IgD-negative memory B cell (primary cell): ENCODE measurements around the gene MVB12B. TPM values are rescaled to one million over a fixed set of nuclear protein-coding genes. Genes with fewer than 3 reads are reported as not detected.
A peak's percentile ranks its signal among the peaks of the same experiment; 100 is the strongest.

ENCODE experiments used
- H3K27ac Mint-ChIP-seq, 3 donors: one replicate each; pipeline ENCODE4 v1.8.0; 2020 to 2022; ENCODE audit warnings: mild to moderate bottlenecking in 3 of 3, mixed read lengths in 3 of 3, moderate library complexity in 1 of 3
- H3K27me3 Mint-ChIP-seq: one replicate; pipeline ENCODE4 v1.8.0; 2021; ENCODE audit warnings: mixed read lengths
- H3K36me3 Mint-ChIP-seq: one replicate; pipeline ENCODE4 v1.8.0; 2020; ENCODE audit warnings: mild to moderate bottlenecking, mixed read lengths
- H3K4me1 Mint-ChIP-seq, 3 donors: one replicate each; pipeline ENCODE4 v1.8.0; 2020 to 2022; ENCODE audit warnings: mixed read lengths in 3 of 3, mild to moderate bottlenecking in 1 of 3
- H3K4me3 Mint-ChIP-seq, 4 donors: one replicate each; pipeline ENCODE4 v1.8.0; 2020 to 2022; ENCODE audit warnings: mild to moderate bottlenecking in 4 of 4, mixed read lengths in 4 of 4, moderate library complexity in 3 of 4
- H3K9me3 Mint-ChIP-seq, 3 donors: one replicate each; pipeline ENCODE4 v1.8.0; 2020 to 2021; ENCODE audit warnings: mixed read lengths in 3 of 3, mild to moderate bottlenecking in 1 of 3
- polyA plus RNA-seq: library from polyadenylated mRNA; unstranded; fragments of 300-500 nt; fragmentation: Illumina TruSeq; gene quantifications from one replicate; pipeline ENCODE4 v1.2.3, GENCODE V29; 2021

The MVB12B gene
- polyA plus RNA-seq, 1 donor from 2014 or later, result 0.93 TPM

DNA sequence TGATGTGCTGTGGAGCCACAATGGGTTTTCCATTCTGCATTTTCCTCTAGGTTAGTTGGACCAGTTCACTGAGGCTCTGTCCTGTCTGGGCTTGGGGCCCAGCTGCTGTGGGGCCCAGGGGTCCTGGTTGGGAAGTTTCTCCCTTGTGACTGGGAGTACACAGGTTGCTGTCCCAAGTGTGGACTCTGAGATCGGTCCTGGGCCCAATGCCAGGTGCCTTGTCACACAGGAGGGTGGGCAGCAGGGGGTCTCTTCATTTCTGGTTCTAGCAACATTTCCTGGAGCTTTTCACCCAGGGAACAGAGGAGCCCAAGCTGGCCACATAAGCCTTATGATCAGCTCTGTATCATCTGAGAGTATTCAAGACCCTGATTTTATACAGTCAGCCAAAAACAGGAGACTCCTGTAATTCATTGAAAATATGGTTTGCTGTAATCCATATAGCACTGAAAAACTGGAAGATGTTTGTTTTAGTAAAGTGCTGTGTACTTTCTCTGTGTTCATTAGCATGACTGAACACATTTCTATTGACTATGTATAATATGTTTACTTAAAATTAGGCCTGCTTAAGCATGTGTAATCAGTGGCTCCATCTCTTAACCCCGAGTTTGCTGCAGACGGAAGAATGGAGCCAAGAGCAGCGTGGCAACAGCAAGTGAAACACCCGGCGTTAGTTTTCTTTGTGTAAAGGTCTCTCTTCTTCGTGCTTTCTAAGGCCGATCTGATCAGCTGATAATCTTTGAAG lies 62.5 kb downstream of the MVB12B start:
- Mint-ChIP-seq H3K27ac (no peak overlapping the region), H3K4me1 (peaks cover 0 to 7% (median 5%) of the 10 kb centered on the region in 3 donors), H3K36me3 (peaks cover 5% of the 10 kb centered on the region), H3K9me3 (no peaks in the 10 kb centered on the region), H3K27me3 (peaks cover 6% of the 10 kb centered on the region), H3K4me3 (no peak overlapping the region)

- no peaks in the 10 kb centered on the region for H3K9me3 Mint-ChIP-seq
- H3K27ac Mint-ChIP-seq, result no peak overlapping the region
- H3K27me3 Mint-ChIP-seq, result peaks cover 6% of the 10 kb centered on the region
- H3K4me3 Mint-ChIP-seq, result no peak overlapping the region
- H3K4me1 Mint-ChIP-seq, result peaks cover 0 to 7% (median 5%) of the 10 kb centered on the region in 3 donors
- peaks cover 6% of the 10 kb centered on the region for H3K36me3 Mint-ChIP-seq
Observed at GRCh38 chr9:126389992-126390391, 63.4 kb downstream of the MVB12B start.

DNA sequence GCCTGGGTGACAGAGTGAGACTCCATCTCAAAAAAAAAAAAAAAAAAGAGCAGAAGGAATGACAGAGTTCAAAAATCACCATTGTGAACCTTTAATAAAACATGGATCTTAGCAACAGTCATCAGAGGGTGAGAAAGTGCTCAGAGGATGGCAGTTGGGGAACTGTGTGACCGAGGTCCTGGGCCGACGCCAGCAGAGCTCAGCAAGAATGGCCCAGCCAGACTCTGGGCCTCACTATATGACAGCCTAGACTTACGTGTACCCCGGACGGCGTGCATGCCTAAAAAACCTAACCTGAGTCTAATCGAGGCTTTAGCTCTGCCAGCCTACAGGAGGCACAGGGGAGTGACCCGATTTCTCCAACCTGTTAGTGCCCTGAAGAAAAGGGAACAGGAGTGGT lies 64.3 kb downstream of the MVB12B start:
- Mint-ChIP-seq H3K4me3 (no peak overlapping the region), H3K4me1 (peaks cover 0 to 7% (median 5%) of the 10 kb centered on the region in 3 donors), H3K36me3 (peaks cover 6% of the 10 kb centered on the region), H3K27me3 (peaks cover 6% of the 10 kb centered on the region), H3K9me3 (no peaks in the 10 kb centered on the region), H3K27ac (peak overlapping the region in 1 of 3 donors; percentile 73)

- Mint-ChIP-seq H3K9me3 (no peaks in the 10 kb centered on the region), H3K4me1 (peaks cover 0 to 8% (median 5%) of the 10 kb centered on the region in 3 donors), H3K27me3 (peaks cover 6% of the 10 kb centered on the region), H3K36me3 (peaks cover 8% of the 10 kb centered on the region), H3K4me3 (no peak overlapping the region), H3K27ac (peak overlapping the region in 1 of 3 donors; percentile 73)
Observed at GRCh38 chr9:126391713-126392661, 65.4 kb downstream of the MVB12B start.

- H3K9me3 Mint-ChIP-seq, result no peaks in the 10 kb centered on the region
- H3K36me3 Mint-ChIP-seq, result peaks cover 8% of the 10 kb centered on the region
- H3K27ac Mint-ChIP-seq, result no peak overlapping the region
- peaks cover 0 to 12% (median 5%) of the 10 kb centered on the region in 3 donors for H3K4me1 Mint-ChIP-seq
- no peak overlapping the region for H3K4me3 Mint-ChIP-seq
- peaks cover 6% of the 10 kb centered on the region for H3K27me3 Mint-ChIP-seq
Observed at GRCh38 chr9:126392662-126393371, 66.2 kb downstream of the MVB12B start.

DNA sequence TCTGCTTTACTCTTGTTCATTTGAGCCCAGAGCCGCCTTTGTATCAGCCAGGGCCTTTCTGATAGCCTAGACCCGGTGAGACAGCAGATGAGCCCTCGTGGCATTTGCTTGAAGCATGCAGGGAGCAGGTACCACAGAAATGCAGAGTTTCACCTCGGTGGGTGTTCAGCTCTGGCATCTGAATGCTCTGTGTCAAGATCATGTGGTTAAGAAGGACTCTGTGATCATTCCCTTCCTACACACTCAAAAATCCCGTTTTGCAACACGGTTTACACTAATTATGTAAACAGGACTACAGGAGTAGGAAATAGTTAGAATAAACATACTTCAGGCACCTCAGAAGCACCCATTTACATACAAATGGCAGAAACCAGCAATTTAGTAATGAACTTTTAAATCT lies 67.2 kb downstream of the MVB12B start:
- peaks cover 3 to 16% (median 10%) of the 10 kb centered on the region in 3 donors for H3K4me1 Mint-ChIP-seq

DNA sequence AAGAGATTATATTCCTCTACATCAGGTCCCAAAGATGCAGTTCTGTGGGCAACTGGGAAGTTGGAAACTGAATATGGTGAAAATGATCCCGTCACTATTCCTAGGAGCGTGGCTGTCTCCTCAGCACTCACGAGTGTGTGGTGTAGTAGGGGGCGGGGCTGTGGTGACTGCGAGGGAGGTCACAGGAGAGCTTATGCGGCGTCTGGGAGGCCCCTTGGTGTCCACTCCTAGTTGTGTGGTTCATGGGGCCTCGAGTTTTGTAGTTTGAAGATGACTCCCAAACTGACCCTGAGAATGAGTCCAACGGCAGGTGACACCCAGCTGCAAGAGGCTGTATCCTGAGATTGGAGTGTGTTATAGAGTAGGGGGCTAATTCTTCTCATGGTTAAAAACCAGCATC lies 68.2 kb downstream of the MVB12B start:
- Mint-ChIP-seq H3K27ac (no peak overlapping the region), H3K36me3 (peaks cover 8% of the 10 kb centered on the region), H3K4me3 (no peak overlapping the region), H3K27me3 (peaks cover 6% of the 10 kb centered on the region), H3K4me1 (peaks cover 5 to 15% (median 10%) of the 10 kb centered on the region in 3 donors), H3K9me3 (no peaks in the 10 kb centered on the region)

More for the DNA sequence above, 67.2 kb downstream of the MVB12B start:
- no peak overlapping the region for H3K27ac Mint-ChIP-seq
- H3K4me3 Mint-ChIP-seq, result no peak overlapping the region
- peaks cover 6% of the 10 kb centered on the region for H3K27me3 Mint-ChIP-seq
- H3K9me3 Mint-ChIP-seq, result no peaks in the 10 kb centered on the region
- peaks cover 8% of the 10 kb centered on the region for H3K36me3 Mint-ChIP-seq

DNA sequence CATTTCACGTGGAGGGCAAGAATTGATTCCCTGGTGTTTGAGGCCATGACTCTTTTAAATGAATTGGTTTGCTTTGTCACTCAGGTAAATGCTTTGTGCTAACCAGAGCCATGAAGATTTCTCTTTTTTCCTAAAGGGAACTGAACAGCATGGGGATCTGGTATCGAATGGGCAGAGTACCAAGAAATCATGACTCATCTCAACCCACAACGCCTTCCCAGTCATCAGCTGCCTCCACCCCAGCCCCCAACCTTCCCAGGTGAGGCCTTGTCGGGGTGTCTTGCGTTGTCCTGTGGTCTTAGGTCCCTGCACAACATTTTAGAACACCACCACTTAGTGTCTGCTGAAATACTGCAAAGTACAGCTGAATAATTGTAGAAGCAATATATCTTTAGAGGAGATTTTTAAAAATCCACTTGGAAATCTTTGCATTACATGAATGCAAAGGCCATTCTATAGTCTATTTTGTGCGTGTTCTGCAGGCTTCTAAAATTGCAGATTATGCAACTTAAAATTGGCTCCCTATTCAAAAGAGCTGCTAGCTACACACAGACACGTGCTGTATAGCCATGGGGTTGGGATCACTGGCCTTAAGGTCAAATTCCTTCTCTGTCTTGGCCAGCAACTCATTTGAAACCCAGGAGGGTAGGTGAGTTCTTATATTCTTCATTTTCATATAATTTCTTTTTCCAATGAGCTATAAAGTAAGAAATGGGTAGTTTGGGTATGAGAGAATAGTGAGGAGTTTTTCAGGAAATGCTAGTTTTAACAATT lies 69.0 kb downstream of the MVB12B start:
- H3K4me1 Mint-ChIP-seq, result peaks cover 5 to 9% (median 6%) of the 10 kb centered on the region in 3 donors
- peaks cover 3% of the 10 kb centered on the region for H3K27me3 Mint-ChIP-seq
- H3K9me3 Mint-ChIP-seq, result no peaks in the 10 kb centered on the region
- no peak overlapping the region for H3K27ac Mint-ChIP-seq
- peaks cover 8% of the 10 kb centered on the region for H3K36me3 Mint-ChIP-seq
- H3K4me3 Mint-ChIP-seq, result no peak overlapping the region

DNA sequence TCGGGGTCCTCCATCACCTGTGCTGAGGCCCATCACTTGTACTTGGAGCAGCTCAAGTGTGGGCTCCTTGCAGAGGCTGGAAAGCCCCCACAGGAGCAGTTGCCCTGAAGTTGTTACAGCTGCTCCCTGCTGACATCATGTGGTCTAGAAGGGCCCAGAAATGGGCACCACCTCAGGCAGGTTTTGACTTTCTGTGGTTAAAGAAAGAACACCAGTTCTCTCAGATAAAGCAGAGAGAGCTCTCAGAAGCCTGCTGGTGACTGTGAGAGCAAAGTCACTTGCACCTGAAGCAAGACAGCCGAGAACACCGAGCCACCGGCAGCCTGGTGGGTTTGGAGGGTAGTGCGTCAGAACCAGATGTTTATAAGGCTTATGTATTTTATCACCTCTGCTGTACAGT lies 70.4 kb downstream of the MVB12B start:
- Mint-ChIP-seq H3K4me3 (peak overlapping the region in 1 of 4 donors; percentile 0), H3K9me3 (no peaks in the 10 kb centered on the region), H3K27ac (no peak overlapping the region), H3K27me3 (no peaks in the 10 kb centered on the region), H3K4me1 (peaks cover 5 to 9% (median 6%) of the 10 kb centered on the region in 3 donors), H3K36me3 (peaks cover 8% of the 10 kb centered on the region)

GRCh38 chr9:126398403-126399058 lies 71.9 kb downstream of the MVB12B start:
- H3K27me3 Mint-ChIP-seq, result no peaks in the 10 kb centered on the region
- H3K4me3 Mint-ChIP-seq, result peak overlapping the region in 1 of 4 donors; percentile 32
- H3K9me3 Mint-ChIP-seq, result no peaks in the 10 kb centered on the region
- peaks cover 5 to 9% (median 6%) of the 10 kb centered on the region in 3 donors for H3K4me1 Mint-ChIP-seq
- peak overlapping the region in 1 of 3 donors; percentile 20 for H3K27ac Mint-ChIP-seq
- H3K36me3 Mint-ChIP-seq, result peaks cover 3% of the 10 kb centered on the region

- Mint-ChIP-seq H3K36me3 (peaks cover 3% of the 10 kb centered on the region), H3K27ac (no peak overlapping the region), H3K27me3 (no peaks in the 10 kb centered on the region), H3K9me3 (no peaks in the 10 kb centered on the region), H3K4me3 (no peak overlapping the region), H3K4me1 (peaks cover 5 to 9% (median 6%) of the 10 kb centered on the region in 3 donors)
Observed at GRCh38 chr9:126399251-126399650, 72.6 kb downstream of the MVB12B start.

GRCh38 chr9:126399789-126400188 lies 73.2 kb downstream of the MVB12B start:
- no peaks in the 10 kb centered on the region for H3K27me3 Mint-ChIP-seq
- H3K27ac Mint-ChIP-seq, result no peak overlapping the region
- H3K9me3 Mint-ChIP-seq, result no peaks in the 10 kb centered on the region
- no peak overlapping the region for H3K4me3 Mint-ChIP-seq
- peaks cover 5 to 9% (median 6%) of the 10 kb centered on the region in 3 donors for H3K4me1 Mint-ChIP-seq
- H3K36me3 Mint-ChIP-seq, result peaks cover 2% of the 10 kb centered on the region

DNA sequence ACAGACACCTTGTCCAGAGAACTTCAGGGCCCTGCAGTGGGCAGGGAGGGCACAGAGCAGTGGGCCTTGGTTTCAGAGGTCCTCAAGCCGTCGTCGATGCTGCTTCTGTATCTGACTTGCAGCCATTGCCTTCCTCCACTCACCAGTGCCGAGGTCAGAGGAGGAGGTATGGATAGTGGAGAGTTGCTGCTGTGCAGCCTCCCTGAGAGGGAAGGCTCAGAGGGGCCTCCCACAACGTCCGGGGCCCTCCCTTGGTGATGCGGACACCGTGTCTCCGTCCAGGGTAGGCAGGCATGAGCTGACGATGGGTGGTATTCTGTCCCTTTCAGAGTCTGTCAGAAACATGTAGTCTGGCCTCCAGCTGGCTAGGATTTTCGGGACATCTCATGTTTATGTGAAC lies 73.9 kb downstream of the MVB12B start:
- Mint-ChIP-seq H3K27me3 (no peaks in the 10 kb centered on the region), H3K9me3 (no peaks in the 10 kb centered on the region), H3K27ac (no peak overlapping the region), H3K4me3 (no peak overlapping the region), H3K36me3 (peaks cover 2% of the 10 kb centered on the region), H3K4me1 (peaks cover 5 to 9% (median 6%) of the 10 kb centered on the region in 3 donors)

- Mint-ChIP-seq H3K36me3 (peaks cover under 1% of the 10 kb centered on the region), H3K27me3 (no peaks in the 10 kb centered on the region), H3K9me3 (no peaks in the 10 kb centered on the region), H3K4me3 (no peak overlapping the region), H3K27ac (no peak overlapping the region), H3K4me1 (peaks cover 5 to 9% (median 6%) of the 10 kb centered on the region in 3 donors)
Observed at GRCh38 chr9:126401107-126401506, 74.5 kb downstream of the MVB12B start.
